GM19240 (cell line): ENCODE results near the gene ZCCHC14.
A peak's percentile ranks its signal among the peaks of the same experiment; 100 is the strongest.

Experiments used
- DNase-seq: peaks from one replicate; pipeline ENCODE4 v3.0.0; 2011; ENCODE audit warnings: low spot score; ENCODE audit not compliant: insufficient read length

Gene ZCCHC14

DNA sequence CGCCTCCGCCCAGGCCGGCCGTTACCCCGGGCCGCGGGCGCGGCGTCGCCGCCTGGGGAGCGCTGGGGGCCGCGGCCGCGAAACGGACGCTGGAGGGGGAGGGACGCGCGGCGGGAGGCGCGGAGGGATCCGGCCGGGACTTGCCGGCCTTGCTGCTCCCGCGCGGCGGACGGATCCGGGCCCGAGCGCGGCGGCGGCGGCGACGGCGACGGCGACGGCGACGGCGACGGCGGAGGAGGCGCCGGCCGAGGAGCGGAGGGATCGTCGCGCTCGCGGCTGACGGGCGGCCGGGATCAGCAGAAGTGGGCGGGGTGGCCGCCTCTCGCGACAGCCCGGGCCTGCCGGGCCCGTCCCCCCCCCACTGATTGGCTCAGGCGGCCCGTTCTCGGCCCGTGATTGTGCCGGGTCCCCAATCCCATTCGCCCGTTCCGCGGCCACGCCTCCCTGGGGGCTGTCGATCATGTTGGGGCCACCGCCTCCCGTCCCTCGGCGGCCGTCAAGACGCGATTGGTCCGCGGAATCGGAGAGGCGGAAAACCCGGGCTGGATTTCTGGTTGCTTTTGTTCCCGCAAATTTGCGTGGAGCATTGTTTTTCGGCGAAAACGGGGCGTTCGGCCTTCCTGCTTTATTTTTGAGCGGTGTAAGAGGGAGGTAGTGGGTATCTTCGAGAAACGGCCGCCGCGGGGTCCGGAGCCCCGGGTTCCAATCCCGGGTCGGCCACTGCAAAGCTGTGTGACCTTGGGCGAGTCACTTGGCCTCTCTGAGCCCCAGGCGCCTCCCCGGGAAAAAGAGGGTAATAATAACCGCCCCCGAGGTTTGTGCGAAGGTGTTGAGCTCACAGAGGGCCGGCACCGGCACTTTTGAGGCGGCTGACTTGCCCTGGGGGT lies at the start of gene ZCCHC14:
Gene ZCCHC14 (minus strand): TSS at position 304 of the 887 bp plus-strand sequence. CDS start 786 bp downstream, outside the sequence.
- peak; percentile 99 for DNase-seq

- DNase-seq = no peak
Observed at GRCh38 chr16:87541872-87542234, 49.0 kb upstream of the ZCCHC14 start.

GRCh38 chr16:87541147-87541871 lies 48.5 kb upstream of the ZCCHC14 start:
- no peak for DNase-seq

GRCh38 chr16:87540897-87541146 lies 48.0 kb upstream of the ZCCHC14 start:
- no peak for DNase-seq

GRCh38 chr16:87540072-87540896 lies 47.5 kb upstream of the ZCCHC14 start:
- no peak for DNase-seq

DNA sequence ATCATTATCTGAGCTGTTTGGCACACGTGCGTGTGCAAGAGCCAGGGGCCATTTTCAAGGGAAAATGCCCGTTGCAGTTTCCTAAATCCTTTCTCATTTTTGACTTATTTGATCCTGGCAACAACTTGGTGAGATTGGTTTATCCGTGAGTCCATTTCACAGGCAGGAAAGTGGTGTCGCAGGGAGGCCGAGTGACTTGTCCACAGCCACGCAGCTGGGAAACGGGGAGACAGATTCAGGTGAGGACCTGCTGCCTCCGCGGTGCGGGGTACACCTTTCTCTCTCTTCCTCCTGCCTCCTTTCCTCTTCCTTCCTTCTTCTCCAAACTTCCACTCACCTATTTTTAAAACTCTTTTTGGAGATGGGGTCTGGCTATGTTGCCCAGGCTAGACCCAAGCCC lies 46.3 kb upstream of the ZCCHC14 start:
- no peak for DNase-seq

- DNase-seq = no peak
Observed at GRCh38 chr16:87538594-87538993, 45.8 kb upstream of the ZCCHC14 start.

DNA sequence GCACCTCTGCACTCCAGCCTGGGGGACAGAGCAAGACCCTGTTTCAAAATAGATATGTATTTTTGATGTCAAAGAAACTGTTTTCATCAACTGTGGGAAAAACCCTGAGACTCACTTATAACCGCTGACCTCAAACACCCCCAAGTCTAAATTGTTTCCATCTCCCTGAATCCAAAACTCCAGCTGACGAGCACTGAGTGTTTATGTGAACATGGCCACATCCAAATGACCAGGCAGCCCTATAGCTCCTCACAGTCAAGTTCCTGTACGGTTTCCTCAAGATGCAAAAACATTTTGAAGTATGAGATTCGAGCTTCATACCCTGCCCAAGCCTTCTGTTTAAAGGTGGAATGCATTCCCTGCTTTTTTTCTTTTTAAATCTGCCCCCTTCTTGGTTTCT lies 45.3 kb upstream of the ZCCHC14 start:
- no peak for DNase-seq

DNA sequence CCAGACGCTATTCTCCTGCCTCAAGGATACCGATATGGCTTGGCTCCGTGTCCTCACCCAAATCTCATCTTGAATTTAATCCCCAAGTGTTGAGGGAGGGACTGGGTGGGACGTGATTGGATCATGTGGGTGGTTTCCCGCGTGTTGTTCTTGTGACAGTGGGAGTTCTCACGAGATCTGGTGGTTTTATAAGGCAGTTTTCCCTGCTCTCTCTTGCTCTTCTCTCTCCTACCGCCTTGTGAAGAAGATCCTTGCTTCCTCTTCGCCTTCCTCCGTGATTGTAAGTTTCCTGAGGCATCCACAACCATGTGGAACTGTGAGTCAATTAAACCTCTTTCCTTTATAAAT lies 43.9 kb upstream of the ZCCHC14 start:
- DNase-seq = no peak

GRCh38 chr16:87535855-87536794 lies 43.3 kb upstream of the ZCCHC14 start:
- DNase-seq = no peak

DNA sequence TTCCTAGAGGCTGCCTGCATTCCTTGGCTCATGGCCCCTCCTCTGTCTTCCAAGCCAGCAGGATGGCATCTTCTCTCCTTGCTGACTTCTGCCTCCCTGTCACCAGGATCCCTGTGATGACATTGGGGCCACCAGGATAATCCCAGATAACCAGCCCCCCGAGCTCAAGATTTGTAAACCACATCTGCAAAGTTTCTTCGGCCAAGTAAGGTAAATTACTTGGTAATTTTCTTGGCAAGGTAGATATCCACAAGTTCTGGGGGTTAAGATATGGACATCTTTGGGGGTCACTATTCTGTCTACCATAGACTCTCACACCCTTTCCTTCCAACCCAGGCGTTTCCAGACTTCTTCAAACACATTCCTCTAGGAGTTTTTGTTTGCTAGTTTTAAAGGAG lies 42.6 kb upstream of the ZCCHC14 start:
- DNase-seq = no peak

DNA sequence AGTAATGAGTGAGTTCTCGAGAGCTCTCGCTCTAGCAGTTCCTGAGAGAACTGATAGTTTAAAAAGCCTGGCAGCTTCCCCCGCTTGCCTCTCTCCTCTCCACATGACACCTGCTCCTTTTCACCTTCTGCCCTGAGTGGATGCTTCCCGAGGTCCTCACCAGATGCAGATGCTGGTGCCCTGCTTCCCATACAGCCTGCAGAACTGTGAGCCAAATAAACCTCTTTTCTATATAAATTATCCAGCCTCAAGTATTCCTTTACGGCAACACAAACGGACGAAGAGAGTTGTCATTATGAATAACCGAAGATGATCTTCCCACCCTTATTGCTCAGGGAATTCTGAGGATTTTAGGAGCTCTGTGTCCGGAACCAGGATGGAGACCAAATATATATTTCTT lies 41.9 kb upstream of the ZCCHC14 start:
- DNase-seq = no peak

GRCh38 chr16:87534030-87534653 lies 41.3 kb upstream of the ZCCHC14 start:
- DNase-seq = no peak

GRCh38 chr16:87533061-87533460 lies 40.2 kb upstream of the ZCCHC14 start:
- DNase-seq = no peak

DNA sequence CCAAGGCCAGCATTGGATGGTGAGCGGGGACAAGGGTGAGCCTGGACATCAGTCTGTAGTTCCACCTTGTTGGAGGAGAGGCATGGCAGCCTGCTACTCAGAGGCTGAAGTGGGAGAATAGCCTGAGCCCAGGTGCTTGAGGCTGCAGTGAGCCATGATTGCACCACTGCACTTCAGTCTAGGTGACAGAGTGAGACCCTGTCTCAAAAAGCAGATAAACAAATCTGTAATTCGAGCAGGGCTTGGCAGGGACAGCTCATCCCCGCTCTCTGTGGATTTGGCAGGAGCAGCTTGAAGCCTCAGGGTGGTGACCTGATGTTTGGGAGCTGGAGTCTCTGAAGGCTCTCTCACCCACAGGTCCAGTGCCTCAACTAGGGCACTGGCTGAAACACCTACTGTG lies 38.6 kb upstream of the ZCCHC14 start:
- DNase-seq = no peak

DNA sequence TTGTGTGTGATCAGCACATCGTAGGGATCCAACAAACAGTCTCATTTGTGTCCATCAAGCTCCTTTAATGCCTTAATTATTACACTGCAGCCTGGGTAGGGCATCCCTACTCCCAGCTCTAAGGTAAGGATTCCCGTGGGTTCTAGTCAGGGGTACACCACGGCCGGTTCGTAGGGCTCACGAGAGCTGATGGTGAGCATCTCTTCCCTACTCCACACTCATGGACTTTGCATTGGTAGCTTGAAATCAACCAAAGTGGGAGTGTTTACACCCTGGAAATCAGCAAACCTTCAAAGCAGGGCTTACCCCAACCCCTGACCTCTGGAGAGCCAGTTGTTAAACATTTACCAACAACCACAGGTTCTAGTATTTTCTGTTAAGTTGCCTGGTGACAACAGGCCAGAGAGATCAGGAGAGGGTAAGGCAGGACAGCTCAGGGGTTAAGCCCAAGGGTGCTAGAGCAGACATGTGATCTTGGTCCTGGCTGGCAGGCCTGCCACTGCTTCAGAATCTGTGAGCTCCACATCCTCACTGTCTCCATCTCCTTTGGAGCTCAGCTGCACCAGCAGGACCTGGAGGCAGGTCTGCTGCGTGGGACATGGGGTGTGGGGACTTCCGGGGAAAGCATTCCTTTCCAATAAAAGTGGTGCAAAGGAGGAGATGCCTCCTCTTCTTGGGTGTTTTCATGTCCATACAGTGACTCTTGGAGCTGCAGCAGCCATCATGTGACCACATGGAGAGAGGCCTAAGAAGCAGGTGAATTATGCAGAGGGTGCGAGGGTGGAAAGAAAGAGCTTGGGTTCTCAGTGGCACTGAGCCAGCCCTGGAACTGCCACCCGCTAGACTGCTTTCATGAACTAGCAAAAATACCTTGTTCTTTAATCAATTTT lies 36.1 kb upstream of the ZCCHC14 start:
- no peak for DNase-seq

DNA sequence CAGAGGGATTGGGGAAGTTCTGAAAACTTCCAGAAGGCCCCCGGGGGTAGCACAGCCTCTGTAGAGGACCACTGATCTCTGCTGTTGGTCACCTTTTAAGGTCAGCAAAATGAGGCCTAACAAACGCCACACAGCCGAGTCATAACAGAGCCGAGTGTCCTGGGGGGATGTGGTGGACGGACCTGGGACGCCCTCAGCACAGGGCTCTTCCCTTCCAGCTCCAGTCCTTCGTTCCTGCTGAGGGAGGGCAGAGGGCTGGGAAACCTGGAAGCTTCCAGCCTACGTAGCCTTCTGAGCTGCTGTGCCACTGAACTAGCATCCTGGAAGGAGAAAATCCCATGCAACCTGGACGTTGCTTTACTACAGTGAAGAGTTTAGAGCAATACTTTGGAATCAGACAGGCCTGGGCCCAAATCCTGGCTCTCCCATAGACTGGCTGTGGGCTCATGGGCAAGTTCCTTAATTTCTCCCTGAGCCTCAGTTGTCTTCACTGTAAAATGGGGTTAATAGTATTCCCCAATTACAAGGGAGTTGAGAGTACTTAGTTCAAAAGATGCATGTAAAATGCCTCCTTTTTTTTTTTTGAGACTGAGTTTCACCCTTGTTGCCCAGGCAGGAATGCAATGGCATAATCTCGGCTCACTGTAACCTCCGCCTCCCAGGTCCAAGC lies 34.4 kb upstream of the ZCCHC14 start:
- DNase-seq = no peak

- no peak for DNase-seq
Observed at GRCh38 chr16:87526238-87526947, 33.6 kb upstream of the ZCCHC14 start.
